GM21723 (cell line): ENCODE results near the gene FAM20B.

Source experiments
- ATAC-seq: cut with Tn5 transposase; IDR thresholded peaks from one replicate; pipeline ENCODE4 v1.9.1; 2021; ENCODE audit warnings: mild to moderate bottlenecking, moderate library complexity; ENCODE audit not compliant: unreplicated experiment

FAM20B gene

GRCh38 chr1:179046808-179047635, 21.3 kb downstream of the FAM20B start:
- ATAC-seq: no peak

DNA sequence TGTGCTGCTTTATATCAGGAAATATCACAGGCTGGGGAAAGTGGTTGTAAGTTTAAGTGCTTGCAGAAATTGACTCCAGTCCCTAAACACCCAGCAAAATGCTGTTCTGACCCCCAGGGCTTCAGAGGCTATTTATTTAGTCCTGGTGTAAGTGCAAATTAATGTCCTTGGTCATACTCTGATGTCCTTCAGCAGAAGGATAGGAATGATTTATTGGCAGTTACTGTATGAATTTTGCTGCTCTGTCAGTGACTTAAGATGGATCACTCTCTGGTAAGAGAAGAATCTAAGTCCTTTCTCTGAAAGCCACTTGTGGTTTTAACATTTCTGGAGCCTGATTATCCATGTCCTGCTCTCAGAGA, 21.9 kb downstream of the FAM20B start:
- no peak for ATAC-seq

GRCh38 chr1:179048339-179049124, 22.8 kb downstream of the FAM20B start:
- ATAC-seq: no peak

DNA sequence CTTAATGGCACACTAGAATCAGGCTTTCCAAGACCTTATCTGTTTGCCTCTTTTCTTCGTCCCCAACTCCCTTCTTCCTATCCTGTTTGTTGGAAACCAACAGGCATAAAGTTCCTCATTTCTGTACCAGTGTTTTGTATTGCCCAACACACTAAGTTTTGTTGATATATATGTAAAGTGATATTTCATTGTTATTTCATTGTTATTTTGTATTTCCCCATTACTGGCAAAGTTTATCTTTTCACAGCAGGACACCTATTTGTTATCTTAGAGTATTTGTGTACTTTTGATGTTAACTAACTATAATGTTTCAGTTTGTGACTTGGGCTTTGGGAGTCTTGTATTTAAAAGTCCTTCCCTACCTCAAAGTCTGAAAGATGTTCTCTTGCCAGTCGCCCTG, 27.1 kb downstream of the FAM20B start:
- ATAC-seq: no peak

- ATAC-seq: no peak
Observed at GRCh38 chr1:179053486-179053885, 27.8 kb downstream of the FAM20B start.

DNA sequence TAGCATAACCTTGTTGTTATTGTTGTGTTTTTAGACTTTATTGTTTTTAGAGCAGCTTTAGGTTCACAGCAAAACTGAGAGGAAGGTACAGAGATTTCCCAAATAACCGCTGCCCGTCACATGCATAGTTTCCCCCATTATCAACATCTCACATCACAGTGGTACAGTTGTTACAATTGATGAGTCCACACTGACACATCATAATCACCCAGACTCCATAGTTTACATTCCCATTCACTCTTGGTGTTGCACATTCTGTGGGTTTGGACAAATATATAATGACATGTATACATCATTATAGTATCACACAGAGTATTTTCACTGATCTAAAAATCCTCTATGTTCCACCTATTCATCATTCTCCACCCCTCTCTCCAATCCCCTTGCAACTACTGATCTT, 30.2 kb downstream of the FAM20B start:
- ATAC-seq: no peak

GRCh38 chr1:179058487-179059483, 33.1 kb downstream of the FAM20B start:
- no peak for ATAC-seq

DNA sequence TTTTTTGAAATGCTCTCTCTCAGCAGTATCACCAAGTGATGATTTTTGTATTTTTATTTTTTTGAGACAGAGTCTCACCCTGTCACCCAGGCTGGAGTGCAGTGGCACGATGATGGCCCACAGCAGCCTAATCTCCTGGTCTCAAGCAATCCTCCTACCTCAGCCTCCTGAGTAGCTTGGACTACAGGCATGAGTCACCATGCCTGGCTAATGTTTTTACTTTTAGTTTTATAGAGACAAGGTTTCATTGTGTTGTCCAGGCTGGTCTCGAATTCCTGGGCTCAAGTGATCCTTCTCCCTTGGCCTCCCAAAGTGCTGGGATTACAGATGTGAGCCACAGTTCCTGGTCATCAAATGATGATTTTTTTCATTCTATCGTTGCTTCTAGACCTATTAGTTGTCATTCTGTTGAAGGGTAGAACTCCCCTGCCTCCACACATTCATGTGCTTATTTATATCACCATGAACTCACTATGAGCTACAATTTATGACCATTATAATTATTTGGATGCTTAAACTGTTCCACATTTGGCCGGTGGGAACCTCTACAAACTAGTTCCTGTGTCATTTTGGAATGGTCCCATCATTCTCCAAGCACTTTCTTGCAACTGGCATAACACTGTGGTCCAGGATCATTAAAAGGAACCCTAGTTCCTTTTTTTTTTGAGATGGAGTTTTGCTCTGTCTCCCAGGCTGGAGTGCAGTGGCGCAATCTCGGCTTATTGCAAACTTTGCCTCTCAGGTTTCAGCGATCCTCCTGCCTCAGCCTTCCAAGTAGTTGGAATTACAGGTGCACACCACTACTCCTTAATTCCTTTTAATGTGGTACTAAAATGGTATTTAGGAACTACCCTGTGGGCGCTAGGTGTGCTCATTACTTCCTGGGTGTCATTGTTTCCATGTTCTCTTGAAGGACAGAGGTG, 35.9 kb downstream of the FAM20B start:
- no peak for ATAC-seq

- ATAC-seq: no peak
Observed at GRCh38 chr1:179066471-179066870, 40.8 kb downstream of the FAM20B start.

DNA sequence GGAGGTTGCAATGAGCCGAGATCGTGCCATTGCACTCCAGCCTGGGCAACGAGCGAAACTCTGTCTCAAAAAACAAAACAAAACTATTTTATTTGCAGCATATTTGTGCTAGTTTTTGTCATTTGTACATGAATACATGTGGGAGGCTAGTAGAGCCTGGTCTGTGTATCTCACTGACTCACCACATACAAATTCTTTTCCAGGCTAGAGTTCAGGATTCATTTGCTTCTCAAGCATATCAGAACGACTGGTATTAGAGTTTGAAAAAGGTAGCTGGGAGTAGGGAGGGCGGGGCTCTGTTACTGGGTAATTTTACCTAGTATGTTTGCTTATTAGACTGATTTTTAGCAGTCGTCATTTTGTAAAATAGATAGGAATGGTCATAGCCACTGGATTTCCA, 51.7 kb downstream of the FAM20B start:
- no peak for ATAC-seq

DNA sequence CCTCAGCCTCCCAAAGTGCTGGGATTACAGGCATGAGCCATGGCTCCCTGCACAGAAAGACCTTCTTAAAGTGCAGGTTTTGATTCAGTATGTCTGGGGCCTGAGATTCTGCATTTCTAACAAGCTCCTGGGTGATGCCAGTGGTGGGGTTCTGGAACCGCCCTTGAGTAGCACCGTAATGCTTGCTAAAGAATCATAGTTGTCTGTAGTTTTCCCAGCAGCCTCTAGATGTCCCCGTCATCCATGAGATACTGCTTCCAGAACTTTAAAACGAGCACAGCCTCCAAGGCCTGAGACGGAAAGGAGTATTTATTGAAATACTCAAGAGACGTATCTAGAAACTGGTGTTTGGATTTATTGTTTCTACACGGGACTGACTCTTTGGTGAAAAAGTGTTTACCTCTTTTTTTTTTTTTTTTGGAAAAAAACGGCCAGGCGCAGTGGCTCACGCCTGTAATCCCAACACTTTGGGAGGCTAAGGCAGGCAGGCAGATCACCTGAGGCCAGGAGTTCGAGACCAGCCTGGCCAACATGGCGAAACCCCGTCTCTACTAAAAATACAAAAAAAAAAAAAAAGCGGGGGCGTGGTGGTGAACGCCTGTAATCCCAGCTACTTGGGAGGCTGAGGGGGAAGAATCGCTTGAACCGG, 53.5 kb downstream of the FAM20B start:
- ATAC-seq: peak; percentile 17

DNA sequence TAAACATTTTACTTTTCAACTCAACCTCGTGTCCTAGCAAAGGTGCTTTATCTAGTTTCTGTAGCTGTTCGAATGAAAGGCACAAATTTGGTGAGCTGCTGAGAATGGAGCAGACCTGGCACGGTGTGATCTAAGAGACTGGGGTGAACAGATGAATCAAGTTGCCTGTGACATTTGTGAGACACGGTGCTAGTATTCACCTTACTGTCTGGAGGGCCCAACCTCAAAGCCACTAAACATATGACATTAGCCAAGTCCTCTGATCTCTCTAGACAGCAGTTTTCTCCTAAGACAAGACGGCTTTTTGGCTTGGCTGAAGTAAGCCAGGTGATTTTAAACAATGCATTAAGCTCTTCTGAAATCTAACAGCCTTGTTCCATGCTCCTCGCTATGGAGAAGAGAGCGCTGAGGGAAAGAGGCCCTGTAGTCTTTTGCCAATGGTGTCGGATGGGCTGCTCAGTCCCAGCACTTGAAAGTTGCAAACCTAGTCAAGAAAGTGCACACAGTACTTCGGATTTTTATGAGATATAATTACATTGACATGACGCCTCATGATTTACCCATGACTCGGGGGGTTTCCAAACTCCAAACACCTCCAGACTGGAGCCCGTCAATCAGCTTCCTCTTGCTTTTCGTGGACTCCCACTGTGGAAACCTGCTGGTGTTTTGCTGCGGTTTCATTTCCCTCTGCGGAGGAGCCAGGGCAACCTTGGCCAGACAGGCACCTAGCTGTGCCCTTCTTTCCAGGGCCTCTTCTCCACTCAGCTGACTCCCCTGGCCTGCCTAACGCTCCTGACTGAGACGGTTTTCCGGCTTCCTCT, 55.4 kb downstream of the FAM20B start:
- no peak for ATAC-seq

DNA sequence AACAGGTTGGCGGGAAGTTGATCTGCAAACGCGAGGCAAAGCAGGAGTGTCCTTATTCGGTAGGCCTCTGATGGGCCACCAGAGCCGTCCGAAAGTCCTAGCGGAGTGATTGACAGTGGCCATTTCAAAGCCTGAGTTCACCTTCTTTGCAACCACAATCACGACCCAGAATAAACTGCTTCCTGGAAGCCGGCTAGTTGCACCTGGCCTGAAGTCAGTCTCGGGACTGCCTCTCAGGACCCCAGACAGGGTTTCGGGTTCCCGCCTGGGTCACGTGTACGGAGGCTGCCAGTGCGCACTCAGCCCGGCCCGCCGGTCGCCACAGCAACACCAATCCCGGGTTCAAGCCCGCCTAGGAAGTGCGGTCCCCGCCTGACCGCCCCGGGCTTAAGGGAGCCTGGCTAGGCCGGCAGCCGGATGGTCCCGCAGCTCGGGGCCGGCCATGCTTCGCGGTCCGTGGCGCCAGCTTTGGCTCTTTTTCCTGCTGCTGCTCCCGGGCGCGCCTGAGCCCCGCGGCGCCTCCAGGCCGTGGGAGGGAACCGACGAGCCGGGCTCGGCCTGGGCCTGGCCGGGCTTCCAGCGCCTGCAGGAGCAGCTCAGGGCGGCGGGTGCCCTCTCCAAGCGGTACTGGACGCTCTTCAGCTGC, 56.1 kb downstream of the FAM20B start, which contains the start of gene TOR3A:
Gene TOR3A, plus strand, starts transcription at position 384 of the 646 bp plus-strand sequence. Its CDS starts 59 bp downstream, at position 443.
- peak; percentile 87 for ATAC-seq

DNA sequence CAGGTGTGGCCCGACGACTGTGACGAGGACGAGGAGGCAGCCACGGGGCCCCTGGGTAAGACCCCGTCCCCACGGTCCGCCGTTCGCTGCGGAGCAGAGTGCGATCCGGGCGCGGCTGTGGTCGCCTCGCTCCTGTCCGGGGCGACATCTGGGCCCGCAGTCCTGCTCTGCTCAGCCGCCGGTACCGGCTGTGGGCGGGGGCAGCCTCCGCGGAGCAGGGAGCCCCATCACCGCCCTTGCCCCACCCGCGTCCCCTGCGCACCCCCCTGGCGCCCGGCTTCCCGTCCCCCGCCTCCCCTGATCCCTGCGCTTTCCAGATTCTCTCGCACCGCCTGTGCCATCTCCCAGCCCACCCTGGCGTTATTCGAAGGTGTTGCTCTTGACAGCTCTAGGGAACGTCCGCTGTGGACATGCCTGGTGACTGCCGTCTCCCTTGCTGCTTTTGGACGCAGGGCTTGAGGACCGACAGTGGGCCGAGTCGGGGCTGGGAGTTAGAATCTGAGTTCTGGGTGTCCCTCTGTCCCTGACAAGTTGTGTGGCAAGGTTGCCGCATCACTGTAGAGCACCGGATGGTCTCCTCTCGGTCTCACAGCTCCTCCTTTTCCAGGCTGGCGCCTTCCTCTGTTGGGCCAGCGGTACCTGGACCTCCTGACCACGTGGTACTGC, 56.8 kb downstream of the FAM20B start:
- peak; percentile 13 for ATAC-seq

DNA sequence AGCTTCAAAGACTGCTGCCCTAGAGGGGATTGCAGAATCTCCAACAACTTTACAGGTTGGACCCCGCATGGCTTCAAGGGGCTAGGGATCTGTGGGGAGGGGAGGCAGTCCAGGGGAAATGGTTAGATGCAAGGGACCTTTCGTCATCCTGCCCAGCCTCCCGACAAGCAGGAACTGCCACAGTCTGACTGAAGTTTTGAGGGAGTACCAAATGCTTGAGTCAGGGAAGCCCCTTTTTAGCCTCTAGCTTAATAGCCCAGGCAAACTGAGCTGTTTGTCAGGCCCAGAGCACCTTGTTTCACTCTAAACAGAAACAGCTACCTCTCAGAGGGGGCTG, 57.3 kb downstream of the FAM20B start:
- ATAC-seq: no peak

DNA sequence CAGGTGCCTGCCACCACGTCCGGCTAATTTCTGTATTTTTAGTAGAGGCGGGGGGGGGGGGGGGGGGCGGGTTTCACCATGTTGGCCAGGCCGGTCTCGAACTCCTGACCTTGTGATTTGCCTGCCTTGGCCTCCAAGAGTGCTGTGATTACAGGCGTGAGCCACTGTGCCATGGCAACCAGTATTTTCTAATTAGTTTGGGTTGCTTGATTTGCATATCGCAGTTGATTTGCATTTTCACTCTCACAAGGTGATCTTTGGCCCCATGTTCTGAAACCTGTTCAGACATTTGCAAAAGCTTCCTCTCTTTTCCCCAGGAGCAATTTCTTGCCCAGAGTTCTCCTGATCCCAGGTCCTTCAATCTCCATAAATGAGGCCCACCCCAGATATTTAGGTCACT, 57.8 kb downstream of the FAM20B start:
- ATAC-seq: no peak

GRCh38 chr1:179087665-179088064, 62.0 kb downstream of the FAM20B start:
- no peak for ATAC-seq
